BE2C (cell line): ENCODE measurements around the gene DNM2.
"Not testable (repeated sequence)": the region's sequence is repeated elsewhere in the genome, so short reads cannot be mapped to it uniquely, and the experiment has no call there.

ENCODE experiments used
- DNase-seq: peaks from one replicate; pipeline ENCODE4 v3.0.0-alpha.2; 2020
- H3K27me3 ChIP-seq: fragments of 250-450 bp; sonication (Bioruptor Pico); 2 replicates; pipeline ENCODE4 v1.5.1; 2020; ENCODE audit warnings: mild to moderate bottlenecking
- H3K36me3 ChIP-seq: fragments of 250-450 bp; sonication (Bioruptor Pico); 2 replicates; pipeline ENCODE4 v1.5.1; 2020; ENCODE audit warnings: mild to moderate bottlenecking
- H3K4me1 ChIP-seq: fragments of 250-450 bp; sonication (Bioruptor Pico); 2 replicates; pipeline ENCODE4 v1.5.1; 2020
- H3K4me3 ChIP-seq: 2 replicates; pipeline ENCODE4 v1.5.1; 2011; ENCODE audit warnings: low read depth, low read length
- H3K9me3 ChIP-seq: fragments of 250-450 bp; sonication (Bioruptor Pico); 2 replicates; pipeline ENCODE4 v1.5.1; 2020
- CTCF ChIP-seq: IDR thresholded peaks from 2 replicates; pipeline ENCODE4 v1.5.1; 2012; ENCODE audit warnings: mild to moderate bottlenecking, low read depth, low read length

DNM2 gene

DNA sequence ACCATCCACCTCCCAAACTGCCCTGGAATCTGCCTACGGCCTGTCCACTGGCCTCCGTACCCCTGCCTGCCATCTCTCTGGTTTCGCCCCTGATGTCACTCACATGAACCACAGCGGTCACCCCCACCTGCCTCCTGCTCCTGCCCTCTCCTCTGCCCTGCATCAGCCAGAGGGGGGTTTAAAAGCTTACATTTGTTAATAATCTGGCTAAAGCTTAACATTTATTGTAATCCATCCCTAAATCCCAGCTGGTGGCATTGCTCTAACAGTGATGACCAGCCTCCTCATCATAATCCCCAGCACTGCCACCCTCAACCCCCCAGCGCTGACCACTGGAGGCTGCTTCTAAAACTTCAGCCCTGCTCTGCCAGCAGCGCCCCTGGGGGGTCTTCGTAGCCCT is 38.9 kb downstream of the DNM2 start:
- Histone ChIP-seq H3K4me1 (peaks cover 9% of the 10 kb centered on the region), H3K9me3 (no peaks in the 10 kb centered on the region), H3K4me3 (no peak overlapping the region), H3K27me3 (no peaks in the 10 kb centered on the region), H3K36me3 (peaks cover 9% of the 10 kb centered on the region)
- TF ChIP-seq CTCF, result no peak
- DNase-seq, result no peak

DNA sequence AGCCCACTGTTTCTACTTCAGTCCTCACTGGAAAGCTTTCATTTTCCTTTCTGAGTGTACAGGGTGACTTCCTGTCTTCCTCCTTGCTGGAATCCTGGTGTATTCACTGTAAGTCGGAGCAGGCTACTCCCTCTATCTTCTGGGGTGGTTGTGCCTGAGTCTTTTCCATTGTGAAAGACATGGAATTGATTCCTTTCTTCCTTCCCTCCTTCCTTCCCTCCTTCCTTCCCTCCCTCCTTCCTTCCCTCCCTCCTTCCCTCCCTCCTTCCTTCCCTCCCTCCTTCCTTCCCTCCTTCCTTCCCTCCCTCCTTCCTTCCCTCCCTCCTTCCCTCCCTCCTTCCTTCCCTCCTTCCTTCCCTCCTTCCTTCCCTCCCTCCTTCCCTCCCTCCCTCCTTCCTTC is 40.2 kb downstream of the DNM2 start:
- not testable (repeated sequence) for H3K4me3 ChIP-seq

DNA sequence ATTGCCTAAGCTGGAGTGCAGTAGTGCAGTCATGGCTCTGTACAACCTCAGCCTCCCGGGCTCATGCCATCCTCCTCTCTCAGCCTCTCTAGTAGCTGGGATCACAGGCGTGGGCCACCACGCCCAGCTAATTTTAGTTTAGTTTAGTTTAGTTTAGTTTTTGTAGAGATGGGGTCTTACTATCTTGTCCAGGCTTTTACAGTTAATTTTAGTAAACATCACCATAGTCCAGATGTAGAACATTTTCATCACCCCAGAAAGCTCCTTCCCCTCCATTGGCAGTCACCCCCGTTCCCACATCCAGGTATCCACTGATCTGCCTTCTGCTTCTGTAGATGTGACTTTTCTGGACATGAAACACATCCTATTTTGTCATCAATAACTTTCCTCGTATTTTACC is 41.1 kb downstream of the DNM2 start:
- H3K4me3 ChIP-seq, result no peak overlapping the region
- H3K9me3 ChIP-seq, result no peaks in the 10 kb centered on the region
- DNase-seq, result no peak
- TF ChIP-seq CTCF, result no peak
- H3K27me3 ChIP-seq, result no peaks in the 10 kb centered on the region
- peaks cover 15% of the 10 kb centered on the region for H3K36me3 ChIP-seq
- H3K4me1 ChIP-seq, result peaks cover 15% of the 10 kb centered on the region

More for the DNA sequence above, 40.2 kb downstream of the DNM2 start:
- H3K27me3 ChIP-seq, H3K9me3 ChIP-seq, DNase-seq: not testable (repeated sequence)
- Histone ChIP-seq H3K36me3 (peaks cover 15% of the 10 kb centered on the region), H3K4me1 (peaks cover 15% of the 10 kb centered on the region)

GRCh38 chr19:10760273-10760944 is 42.5 kb downstream of the DNM2 start:
- Histone ChIP-seq H3K4me1 (peaks cover 12% of the 10 kb centered on the region), H3K4me3 (no peak overlapping the region), H3K9me3 (no peaks in the 10 kb centered on the region), H3K27me3 (no peaks in the 10 kb centered on the region), H3K36me3 (peaks cover 18% of the 10 kb centered on the region)
- no peak for TF ChIP-seq CTCF
- DNase-seq, result peak; percentile 85

DNA sequence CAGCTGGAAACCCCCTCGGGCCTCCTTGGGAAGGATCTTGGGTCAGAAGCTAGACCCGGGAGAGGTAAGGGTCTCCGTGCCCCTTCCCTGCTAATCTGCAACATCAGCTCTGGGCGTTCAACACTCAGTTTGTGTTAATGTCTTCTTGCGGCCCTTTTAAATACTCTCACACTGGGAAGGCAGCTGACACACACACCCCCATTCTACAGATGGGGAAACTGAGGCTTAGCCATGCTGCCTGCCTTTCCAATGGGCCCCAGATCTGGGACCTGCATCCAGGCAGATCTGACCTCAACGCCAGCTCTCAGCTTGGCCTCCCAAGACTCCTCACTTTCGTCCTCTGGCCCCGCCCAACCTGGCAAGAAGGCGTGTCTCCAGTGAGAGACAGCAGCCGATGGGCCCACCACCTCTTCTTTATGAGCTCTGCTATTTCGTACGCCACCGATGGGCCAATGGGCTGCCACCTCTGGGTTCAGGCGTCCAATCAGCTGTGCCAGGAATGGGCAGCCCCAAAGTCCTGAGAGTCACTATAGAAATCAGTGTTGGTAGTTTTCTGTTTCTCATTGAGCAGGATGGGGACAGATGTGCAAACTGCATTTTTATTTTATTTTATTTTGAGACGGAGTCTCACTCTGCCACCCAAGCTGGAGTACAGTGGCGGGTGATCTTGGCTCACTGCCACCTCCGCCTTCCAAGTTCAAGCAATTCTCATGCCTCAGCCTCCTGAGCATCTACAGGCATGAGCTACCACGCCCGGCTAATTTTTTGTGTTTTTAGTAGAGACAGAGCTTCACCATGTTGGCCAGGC is 43.8 kb downstream of the DNM2 start:
- no peaks in the 10 kb centered on the region for H3K27me3 ChIP-seq
- DNase-seq, result no peak
- H3K4me1 ChIP-seq, result peaks cover 12% of the 10 kb centered on the region
- H3K9me3 ChIP-seq, result no peaks in the 10 kb centered on the region
- peaks cover 19% of the 10 kb centered on the region for H3K36me3 ChIP-seq
- TF ChIP-seq CTCF, result no peak
- no peak overlapping the region for H3K4me3 ChIP-seq

- no peak for TF ChIP-seq CTCF
- Histone ChIP-seq H3K4me1 (peaks cover 12% of the 10 kb centered on the region), H3K9me3 (no peaks in the 10 kb centered on the region), H3K4me3 (no peak overlapping the region), H3K27me3 (no peaks in the 10 kb centered on the region), H3K36me3 (peaks cover 19% of the 10 kb centered on the region)
- no peak for DNase-seq
Measured at GRCh38 chr19:10762656-10763055, 44.8 kb downstream of the DNM2 start.
